Measurements from ENCODE around the gene FAM20A.
"Not testable (repeated sequence)": the region's sequence is repeated elsewhere in the genome, so short reads cannot be mapped to it uniquely, and the experiment has no call there.

Gene FAM20A

DNA sequence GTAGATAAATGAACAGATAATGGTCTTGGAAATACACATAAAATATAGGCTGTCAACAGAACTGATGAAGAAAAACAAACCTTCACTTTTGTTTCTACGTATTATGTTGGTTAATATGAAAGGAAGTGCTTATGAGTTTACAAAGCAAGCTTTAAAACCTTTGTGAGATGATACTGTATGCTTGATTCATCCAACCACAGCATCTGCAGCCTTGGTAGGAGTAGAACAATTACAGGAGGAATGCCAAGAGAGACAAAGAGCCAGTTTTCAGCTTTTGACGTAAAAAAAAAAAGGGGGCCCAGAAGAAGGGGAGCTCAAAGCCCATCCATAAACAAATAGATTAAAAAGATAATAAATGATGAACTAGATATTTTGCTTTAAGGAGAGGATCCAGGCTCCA, 13.3 kb downstream of the FAM20A start:
- DNase-seq, result no peak

GRCh38 chr17:68587026-68587425, 14.1 kb downstream of the FAM20A start:
- DNase-seq, result no peak

DNA sequence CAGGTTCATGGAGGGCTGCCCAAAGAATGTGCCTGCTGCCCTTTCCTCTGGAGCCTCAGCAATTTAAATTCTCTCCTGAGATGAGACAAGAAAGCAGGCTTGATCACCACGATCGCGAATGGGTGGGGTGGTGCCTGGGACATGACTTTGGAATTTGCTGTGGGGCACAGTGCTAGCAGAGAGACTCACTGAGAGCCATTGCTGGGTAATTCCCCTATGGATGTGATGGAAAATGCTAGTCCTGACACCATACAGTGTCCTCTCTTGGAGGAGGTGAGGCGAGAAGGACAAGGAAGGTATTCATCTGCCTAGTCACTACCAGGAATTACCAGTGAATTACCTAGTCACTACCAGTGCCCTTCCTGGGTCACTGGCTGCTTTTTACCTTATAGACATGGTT, 15.5 kb downstream of the FAM20A start:
- no peak for DNase-seq

GRCh38 chr17:68584581-68585303, 16.4 kb downstream of the FAM20A start:
- DNase-seq, result no peak

- not testable (repeated sequence) for DNase-seq
These were observed 18.3 kb downstream of the FAM20A start for GRCh38 chr17:68582867-68583266.

DNA sequence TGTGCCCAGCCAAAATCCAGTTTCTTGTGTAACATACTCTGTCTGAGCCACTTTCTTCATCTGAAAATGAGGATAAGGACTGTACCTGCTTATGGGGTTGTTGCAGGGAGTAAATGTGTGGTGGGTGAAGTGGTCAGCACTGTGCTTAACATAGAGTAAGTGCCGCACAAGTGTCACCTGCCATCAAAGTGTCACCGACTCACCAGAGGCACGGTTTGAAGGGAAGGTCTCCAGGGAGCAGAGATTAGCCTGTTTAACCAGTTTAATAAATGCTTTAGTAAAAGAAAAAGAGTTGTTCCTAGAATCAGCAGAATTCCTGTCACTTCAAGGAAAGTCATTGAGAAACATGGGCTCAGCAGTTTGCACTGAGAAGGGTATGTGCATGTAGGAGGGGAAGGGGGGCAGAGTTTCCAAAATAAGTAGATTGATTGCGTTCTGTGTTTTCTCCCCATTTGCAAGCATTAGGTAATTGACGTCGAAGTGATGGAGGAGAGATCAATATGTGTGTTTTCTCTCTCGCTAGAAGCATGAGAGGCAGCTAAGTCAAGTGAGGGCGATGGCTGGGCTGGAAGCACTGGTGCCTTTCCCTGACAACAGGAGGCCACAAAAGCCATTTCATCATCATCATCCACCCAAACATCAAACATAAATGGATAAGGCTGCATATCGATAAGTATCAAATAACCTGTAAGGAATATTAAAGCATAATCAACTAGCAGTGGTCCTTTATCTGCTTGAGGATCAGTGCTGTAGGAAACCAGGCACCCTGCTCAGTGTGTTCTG, 19.1 kb downstream of the FAM20A start:
- DNase-seq, result no peak

- DNase-seq, result peak; percentile 12
These were observed 20.9 kb downstream of the FAM20A start for GRCh38 chr17:68580236-68580770.

- no peak for DNase-seq
These were observed 21.8 kb downstream of the FAM20A start for GRCh38 chr17:68579194-68579927.

DNA sequence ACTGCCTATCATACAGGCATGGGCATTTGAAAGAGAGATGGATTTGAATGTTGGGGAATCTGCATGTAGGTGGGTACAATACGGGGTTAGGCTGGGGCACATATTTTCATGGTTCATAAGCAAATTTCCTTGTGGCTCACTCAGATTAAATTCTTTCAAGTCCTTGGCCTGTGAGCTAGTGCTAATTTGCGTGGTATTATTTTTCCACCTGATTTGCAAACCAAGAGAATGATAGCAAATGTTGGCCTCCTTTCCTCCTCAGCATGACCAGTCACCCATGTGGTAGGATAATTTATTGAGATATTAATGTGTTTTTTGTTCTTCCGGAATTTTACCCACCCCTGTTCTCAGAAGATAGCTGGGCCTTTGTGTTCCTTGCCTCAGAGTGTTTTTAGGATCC, 22.9 kb downstream of the FAM20A start:
- DNase-seq, result no peak

DNA sequence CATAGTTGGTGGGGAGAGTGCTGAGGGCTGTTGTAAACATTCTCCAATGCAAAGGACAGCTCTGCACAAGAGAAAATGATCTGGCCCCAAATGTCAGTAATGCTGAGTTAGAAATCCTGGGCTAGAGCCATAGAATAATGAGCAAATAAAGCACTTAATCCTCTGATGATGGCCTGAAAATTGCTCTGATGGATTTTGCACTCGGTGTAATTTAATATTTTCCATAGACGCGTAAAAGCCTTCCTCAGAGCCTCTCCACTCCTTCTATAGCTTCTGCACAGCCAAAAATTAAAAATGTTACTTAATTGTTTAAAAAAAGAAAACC, 23.7 kb downstream of the FAM20A start:
- DNase-seq, result peak; percentile 7

GRCh38 chr17:68576811-68577496, 24.2 kb downstream of the FAM20A start:
- no peak for DNase-seq

DNA sequence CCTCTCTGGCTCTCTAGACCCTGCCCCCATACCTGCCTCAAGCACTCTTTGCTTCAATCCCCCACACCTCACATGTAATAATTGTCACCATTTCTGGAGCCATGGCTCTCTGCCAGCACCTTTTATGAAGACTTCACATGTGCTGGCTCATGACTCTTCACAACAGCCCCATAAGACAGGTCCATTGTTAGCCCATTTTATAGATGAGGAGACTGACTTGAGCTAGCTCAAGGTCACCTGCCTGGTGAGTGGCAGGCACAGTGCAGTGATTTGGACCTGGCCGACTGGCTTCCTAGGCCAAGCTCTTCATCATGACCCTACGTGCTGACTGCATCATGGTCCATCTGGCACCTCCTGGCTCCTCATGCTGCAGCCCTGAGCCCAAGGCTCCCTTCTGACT, 25.0 kb downstream of the FAM20A start:
- DNase-seq, result no peak

DNA sequence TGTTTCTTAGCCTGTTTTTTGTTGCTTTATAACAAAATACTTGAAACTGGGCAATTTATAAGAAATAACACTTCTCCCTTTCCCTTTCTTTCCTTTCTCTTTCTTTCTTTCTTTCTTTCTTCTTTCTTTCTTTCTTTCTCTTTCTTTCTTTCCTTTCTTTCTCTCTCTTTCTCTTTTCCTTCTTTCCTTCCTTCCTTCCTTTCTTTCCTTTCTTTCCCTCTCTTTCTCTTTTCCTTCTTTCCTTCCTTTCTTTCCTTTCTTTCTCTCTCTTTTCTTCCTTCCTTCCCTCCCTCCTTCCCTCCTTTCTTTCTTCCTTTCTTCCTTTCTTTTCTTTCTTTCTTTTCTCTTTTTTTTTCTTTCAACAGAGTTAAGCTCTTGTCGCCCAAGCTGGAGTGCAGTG, 27.8 kb downstream of the FAM20A start:
- no peak for DNase-seq

GRCh38 chr17:68572138-68572842, 28.9 kb downstream of the FAM20A start:
- no peak for DNase-seq

- DNase-seq, result no peak
These were observed 30.6 kb downstream of the FAM20A start for GRCh38 chr17:68570526-68570925.

GRCh38 chr17:68569346-68569745, 31.8 kb downstream of the FAM20A start:
- no peak for DNase-seq

DNA sequence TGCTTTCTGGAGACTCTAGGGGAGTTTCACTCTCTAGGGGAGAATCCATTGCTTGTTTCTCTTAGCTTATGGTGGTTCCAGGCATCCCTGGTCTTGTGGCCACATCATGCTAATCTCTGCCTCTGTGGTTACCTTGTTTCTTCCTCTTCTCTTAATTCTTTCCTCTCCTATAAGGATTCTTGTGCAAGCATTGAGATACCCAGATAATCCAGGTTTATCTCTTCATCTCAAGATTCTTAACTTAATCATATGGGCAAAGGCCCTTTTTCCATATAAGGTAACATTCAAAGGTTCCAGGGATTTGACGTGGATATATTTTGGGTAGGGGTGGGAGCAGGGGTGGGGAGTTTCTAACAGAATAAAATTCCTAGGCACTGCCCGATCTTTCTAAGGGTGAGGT, 32.6 kb downstream of the FAM20A start:
- DNase-seq, result no peak

DNA sequence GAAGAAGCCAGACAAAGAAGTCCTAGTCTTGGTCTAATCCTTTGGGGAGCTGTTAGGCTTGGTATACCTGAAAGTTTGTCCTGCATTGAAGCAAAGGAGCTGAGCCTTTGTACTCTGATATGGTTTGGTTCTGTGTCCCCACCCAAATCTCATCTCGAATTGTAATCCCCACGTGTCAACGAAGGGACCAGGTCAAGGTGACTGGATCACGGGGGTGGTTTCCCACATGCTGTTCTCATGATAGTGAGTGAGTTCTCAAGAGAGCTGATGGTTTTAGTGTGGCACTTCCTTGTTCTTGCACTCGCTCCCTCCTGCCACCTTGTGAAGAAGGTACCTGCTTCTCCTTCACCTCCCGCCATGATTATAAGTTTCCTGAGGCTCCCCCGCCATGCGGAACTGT, 33.6 kb downstream of the FAM20A start:
- DNase-seq, result no peak

GRCh38 chr17:68567035-68567434, 34.1 kb downstream of the FAM20A start:
- no peak for DNase-seq

DNA sequence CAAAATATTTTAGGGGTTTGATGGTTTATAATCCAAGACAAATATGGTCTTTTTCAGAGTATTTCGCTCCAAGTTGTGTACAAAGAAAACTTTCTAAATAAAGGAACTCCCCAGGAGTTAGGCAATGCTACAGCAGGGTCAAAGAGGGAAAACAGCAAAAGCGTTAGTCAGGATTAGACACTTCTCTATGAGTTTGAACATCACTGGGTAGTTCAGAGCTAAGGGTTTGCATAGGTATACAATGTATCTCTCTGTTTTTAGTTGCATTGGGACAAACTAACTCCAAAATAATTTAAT, 34.8 kb downstream of the FAM20A start:
- DNase-seq, result no peak

- no peak for DNase-seq
These were observed 35.3 kb downstream of the FAM20A start for GRCh38 chr17:68565661-68566441.
